HepG2 (cell line): Measurements from ENCODE around the gene TMEM114.

Source experiments
- GMEB2 ChIP-seq: IDR thresholded peaks from 2 replicates; pipeline ENCODE4 v1.6.1; 2016; ENCODE audit warnings: missing biosample characterization, missing genetic modification reagents, low read depth
- MYC ChIP-seq: sonication (generic); formaldehyde crosslinking; IDR thresholded peaks from 2 replicates; pipeline ENCODE4 v1.9.0; 2021; ENCODE audit warnings: missing genetic modification reagents, borderline replicate concordance
- MYNN ChIP-seq: sonication (generic); formaldehyde crosslinking; IDR thresholded peaks from 2 replicates; pipeline ENCODE4 v1.4.0; 2020; ENCODE audit warnings: mild to moderate bottlenecking, low read depth, missing genetic modification reagents
- NCOR1 ChIP-seq: fragments of 200-600 bp; sonication (generic); IDR thresholded peaks from 2 replicates; pipeline ENCODE4 v1.7.0; 2017; ENCODE audit warnings: antibody characterized with exemption, low read length, borderline replicate concordance
- POLR2A ChIP-seq, 2 experiments: IDR thresholded peaks; 2 replicates each; pipeline ENCODE4 v1.6.1; 2011; ENCODE audit warnings: low read depth in 2 of 2, low read length in 2 of 2, mild to moderate bottlenecking in 1 of 2, moderate library complexity in 1 of 2; ENCODE audit not compliant: insufficient read depth in 1 of 2
- POLR2AphosphoS2 ChIP-seq: IDR thresholded peaks from 2 replicates; pipeline ENCODE4 v1.6.1; 2011; ENCODE audit warnings: low read depth, low read length, improper control_type of control experiment
- SIX4 ChIP-seq: sonication (generic); formaldehyde crosslinking; IDR thresholded peaks from 2 replicates; pipeline ENCODE4 v1.4.0; 2020; ENCODE audit warnings: missing genetic modification reagents
- SP1 ChIP-seq, 2 experiments: fragments of 450-650 bp in 1 of 2; sonication (generic) in 1 of 2; formaldehyde crosslinking in 1 of 2; IDR thresholded peaks; 2 replicates each; pipeline versions ENCODE4 v1.4.0 to v1.6.1; 2016 to 2020; ENCODE audit warnings: missing genetic modification reagents in 1 of 2
- ZNF232 ChIP-seq: sonication (generic); formaldehyde crosslinking; IDR thresholded peaks from 2 replicates; pipeline ENCODE4 v1.4.0; 2020; ENCODE audit warnings: missing genetic modification reagents, borderline replicate concordance
- ZNF552 ChIP-seq: sonication (generic); formaldehyde crosslinking; IDR thresholded peaks from 2 replicates; pipeline ENCODE4 v1.9.0; 2022; ENCODE audit warnings: missing genetic modification reagents, mild to moderate bottlenecking, borderline replicate concordance
- TF ChIP-seq, protein P1 (sequence below): sonication (generic); formaldehyde crosslinking; IDR thresholded peaks from 2 replicates; pipeline ENCODE4 v1.5.0; 2020; ENCODE audit warnings: mild to moderate bottlenecking, missing genetic modification reagents, moderate library complexity
- TF ChIP-seq, protein P2 (sequence below): sonication (generic); formaldehyde crosslinking; IDR thresholded peaks from 2 replicates; pipeline ENCODE4 v1.4.0; 2020; ENCODE audit warnings: mild to moderate bottlenecking, missing genetic modification reagents
- TF ChIP-seq, protein P3 (sequence below): sonication (generic); formaldehyde crosslinking; conservative IDR thresholded peaks from 2 replicates; pipeline ENCODE4 v1.4.0; 2020; ENCODE audit warnings: missing genetic modification reagents

DNA sequence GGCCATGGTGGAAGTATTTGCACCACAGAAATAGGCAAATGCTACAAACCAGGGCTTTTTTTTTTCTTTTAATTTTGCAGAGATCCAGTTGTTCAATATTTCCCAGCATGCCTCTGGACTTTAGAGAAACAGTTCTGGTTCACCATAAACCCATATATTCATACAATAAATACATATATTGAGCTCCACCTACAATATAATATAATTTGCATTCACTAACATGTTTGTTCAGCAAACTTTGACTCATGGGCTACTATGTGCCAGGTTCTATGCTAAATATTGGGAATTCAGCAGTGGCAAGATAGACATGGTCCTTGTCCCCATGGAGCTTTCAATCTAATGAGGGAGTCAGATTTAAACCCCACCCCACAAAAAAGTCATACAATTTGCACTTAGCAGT, 3.2 kb downstream of the TMEM114 start:
- TF ChIP-seq ZNF232 (CRISPR knock-in tag) (no peak), POLR2A (IDR thresholded peaks at IDR 0.05; ENCODE audit: insufficient read depth in 1 of 2, low read depth in 2 of 2, low read length in 2 of 2) (no peak), SIX4 (CRISPR knock-in tag) (no peak), GMEB2 (CRISPR knock-in tag) (no peak), SP1 (IDR thresholded peaks at IDR 0.05) (no peak), SP1 (CRISPR knock-in tag; IDR thresholded peaks at IDR 0.05) (no peak), NCOR1 (no peak), MYC (CRISPR knock-in tag) (no peak), ZNF552 (no peak), MYNN (no peak), POLR2AphosphoS2 (no peak)
- TF ChIP-seq, protein P1, sequence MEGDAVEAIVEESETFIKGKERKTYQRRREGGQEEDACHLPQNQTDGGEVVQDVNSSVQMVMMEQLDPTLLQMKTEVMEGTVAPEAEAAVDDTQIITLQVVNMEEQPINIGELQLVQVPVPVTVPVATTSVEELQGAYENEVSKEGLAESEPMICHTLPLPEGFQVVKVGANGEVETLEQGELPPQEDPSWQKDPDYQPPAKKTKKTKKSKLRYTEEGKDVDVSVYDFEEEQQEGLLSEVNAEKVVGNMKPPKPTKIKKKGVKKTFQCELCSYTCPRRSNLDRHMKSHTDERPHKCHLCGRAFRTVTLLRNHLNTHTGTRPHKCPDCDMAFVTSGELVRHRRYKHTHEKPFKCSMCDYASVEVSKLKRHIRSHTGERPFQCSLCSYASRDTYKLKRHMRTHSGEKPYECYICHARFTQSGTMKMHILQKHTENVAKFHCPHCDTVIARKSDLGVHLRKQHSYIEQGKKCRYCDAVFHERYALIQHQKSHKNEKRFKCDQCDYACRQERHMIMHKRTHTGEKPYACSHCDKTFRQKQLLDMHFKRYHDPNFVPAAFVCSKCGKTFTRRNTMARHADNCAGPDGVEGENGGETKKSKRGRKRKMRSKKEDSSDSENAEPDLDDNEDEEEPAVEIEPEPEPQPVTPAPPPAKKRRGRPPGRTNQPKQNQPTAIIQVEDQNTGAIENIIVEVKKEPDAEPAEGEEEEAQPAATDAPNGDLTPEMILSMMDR (CRISPR knock-in tag) = no peak
- TF ChIP-seq, protein P2, sequence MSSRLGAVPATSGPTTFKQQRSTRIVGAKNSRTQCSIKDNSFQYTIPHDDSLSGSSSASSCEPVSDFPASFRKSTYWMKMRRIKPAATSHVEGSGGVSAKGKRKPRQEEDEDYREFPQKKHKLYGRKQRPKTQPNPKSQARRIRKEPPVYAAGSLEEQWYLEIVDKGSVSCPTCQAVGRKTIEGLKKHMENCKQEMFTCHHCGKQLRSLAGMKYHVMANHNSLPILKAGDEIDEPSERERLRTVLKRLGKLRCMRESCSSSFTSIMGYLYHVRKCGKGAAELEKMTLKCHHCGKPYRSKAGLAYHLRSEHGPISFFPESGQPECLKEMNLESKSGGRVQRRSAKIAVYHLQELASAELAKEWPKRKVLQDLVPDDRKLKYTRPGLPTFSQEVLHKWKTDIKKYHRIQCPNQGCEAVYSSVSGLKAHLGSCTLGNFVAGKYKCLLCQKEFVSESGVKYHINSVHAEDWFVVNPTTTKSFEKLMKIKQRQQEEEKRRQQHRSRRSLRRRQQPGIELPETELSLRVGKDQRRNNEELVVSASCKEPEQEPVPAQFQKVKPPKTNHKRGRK (CRISPR knock-in tag) = no peak
- TF ChIP-seq, protein P3, sequence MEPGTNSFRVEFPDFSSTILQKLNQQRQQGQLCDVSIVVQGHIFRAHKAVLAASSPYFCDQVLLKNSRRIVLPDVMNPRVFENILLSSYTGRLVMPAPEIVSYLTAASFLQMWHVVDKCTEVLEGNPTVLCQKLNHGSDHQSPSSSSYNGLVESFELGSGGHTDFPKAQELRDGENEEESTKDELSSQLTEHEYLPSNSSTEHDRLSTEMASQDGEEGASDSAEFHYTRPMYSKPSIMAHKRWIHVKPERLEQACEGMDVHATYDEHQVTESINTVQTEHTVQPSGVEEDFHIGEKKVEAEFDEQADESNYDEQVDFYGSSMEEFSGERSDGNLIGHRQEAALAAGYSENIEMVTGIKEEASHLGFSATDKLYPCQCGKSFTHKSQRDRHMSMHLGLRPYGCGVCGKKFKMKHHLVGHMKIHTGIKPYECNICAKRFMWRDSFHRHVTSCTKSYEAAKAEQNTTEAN (CRISPR knock-in tag) = no peak
